Stimulated activated CD4-positive, alpha-beta T cell treated with anti-CD3 and anti-CD28 coated beads, Interleukin-15, amount 100 ng/mL, for 24 hours (primary cell): Measurements from ENCODE around the gene TRIM29.

Experiments used
- DNase-seq: peaks from one replicate; pipeline ENCODE4 v3.0.0-alpha.2; 2020

TRIM29 gene

DNA sequence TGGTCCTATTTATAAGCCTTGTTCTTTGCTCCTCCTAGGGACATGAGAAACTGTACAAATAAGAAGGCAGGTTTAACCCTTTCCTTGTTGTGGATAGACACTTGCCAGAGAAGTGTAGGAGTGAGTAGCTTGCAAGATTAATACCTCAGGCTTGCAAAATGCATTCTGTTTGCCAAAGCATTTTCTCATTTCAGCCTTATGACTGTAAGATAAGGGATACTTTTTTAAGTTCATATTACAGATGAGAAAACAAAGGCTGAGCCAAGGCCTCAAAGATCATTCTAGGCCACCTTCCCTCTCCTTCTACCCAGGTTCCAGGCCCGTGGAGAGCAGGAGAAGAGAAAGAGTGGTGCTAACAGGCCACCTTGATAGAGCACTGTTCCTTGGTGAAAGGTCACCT is 46.8 kb downstream of the TRIM29 start:
- DNase-seq = no peak

DNA sequence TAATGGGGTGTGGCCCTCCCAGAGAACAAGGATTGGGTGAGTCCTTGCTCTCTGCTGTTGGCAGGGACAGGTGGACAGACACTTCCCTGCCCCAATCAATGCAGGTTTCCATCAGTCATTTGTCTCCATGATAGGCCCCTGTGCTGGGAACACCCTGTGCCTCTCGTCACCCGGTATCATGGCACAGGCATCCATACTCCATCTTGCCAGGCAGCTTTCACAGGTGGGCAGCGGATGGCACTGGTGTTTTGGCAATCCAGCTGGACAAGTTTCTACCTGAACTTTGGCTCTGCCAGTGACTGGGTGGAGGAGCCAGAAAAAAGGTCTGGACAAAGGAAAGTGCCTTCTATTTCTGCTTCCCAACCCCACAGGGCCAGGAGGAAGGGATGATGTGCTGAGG is 47.5 kb downstream of the TRIM29 start:
- no peak for DNase-seq

DNA sequence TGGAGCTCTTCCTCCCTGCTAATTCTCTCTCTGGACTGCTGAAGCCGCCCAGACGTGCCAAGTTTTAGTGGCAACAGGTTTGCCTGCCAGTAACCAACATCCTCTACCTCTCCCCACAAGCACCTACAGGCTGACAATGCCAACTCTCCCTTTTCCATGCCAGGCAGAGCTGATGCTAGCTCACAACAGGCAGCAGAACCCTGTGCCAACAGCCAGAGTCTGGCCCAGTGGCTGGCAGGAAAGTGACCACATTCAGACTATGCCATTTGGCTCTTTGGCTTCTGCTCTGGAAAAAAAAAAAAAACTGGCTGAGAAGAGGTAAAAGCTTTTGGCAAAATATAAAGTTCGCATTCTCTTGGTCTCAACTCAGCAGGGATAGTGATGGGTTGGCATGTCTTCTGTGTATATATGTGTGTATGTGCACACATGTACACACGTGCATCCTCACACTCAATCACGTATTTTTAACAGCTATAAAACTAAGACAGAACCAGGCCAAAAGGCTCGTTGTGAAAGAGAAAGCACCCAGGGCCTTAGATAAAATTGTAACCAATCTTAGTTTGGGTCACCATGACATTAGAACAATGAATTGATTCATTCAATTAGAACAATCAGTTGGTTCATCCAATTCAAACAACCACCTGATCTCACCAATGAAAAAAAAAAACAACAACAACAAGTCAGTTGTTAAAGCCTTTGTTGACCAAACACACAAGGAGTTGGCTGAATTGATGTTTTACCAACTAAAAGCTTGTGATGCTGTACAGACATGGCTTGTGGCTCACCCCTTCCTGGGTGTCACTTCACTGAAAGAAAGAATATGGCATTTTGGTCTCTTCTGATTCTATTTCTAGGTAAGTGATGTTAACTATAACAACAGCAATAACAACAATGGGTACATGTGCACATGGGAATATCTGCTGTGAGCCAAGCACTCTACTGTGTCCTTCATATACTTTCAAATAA is 48.6 kb downstream of the TRIM29 start:
- no peak for DNase-seq

DNA sequence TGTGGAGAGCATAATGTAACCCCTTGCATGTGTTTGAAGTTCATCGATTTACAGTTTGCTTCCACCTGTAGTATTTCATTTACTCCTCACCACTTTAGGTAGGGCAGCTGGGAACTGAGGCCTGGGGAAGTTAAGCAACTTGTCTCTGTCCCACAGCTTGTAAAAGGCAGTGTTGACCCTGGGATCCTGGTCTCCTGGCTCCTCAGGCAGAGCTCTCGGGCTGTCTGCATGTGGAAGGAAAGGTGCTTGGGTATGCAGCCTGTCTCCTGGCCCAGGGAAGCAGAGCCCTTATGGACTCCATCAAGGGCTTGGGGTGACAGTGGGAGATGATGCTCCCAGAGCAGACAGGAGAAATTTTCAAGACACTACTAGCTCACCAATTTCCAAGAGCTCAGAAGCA is 49.9 kb downstream of the TRIM29 start:
- no peak for DNase-seq

DNA sequence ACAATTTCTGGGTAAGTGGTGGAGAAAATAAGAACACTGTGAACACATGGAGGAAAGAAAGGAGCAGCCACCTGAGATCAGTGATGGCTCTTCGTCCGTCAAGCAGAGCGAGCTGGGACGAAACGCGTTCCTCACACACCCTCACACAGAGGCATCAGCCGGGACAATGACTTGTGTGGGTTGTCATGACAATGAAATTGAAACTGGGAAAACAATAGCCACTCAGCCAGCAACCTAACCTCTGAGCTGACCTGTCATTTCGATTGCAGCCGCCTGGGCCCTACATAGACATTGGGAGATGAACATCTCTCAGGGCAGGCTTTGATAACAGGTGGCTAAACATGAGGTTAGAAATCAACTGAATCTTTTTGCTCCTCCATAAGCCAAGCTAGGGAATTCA is 51.3 kb downstream of the TRIM29 start:
- no peak for DNase-seq

DNA sequence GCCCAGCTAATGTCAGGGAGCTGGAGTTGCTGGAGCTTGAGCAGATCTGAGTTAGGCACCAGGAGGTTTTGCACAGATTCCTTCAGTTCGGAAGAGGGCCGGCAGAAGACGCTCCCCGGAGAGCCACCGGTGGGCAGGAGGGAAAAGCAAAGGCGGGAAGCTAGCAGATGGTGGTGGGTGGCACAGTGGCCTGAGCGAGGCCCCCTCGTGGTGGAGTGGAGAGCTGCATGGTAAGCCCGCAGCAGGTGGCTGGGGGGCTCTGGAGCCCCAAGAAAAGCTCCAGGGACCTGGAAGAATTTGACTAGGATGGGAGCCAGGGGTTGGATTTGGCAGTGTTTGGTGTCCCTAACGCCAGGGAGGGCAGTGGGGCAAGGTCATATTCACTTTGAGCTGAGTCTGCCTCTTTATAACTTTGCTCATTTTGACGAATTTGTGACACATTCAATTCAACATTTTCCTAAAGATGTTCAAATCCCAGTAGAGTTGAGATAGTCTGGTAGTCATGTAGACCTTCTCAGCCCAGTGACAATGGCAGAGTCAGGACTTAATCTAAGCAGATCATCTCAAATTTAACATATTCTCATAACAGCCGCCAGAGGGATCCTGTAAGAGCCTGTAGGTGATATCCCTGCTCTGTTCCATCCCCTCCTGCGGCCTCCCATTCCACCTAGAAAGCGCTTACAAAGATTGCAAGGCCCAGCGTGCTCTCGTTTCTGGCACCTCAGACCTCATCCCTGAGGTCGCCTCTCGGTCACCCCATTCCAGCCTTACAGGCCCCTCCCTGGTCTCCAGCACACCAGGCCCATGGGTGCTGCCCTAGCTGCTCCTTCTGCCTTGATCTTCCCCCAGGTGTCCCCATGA is 57.9 kb downstream of the TRIM29 start:
- peak; percentile 39 for DNase-seq

DNA sequence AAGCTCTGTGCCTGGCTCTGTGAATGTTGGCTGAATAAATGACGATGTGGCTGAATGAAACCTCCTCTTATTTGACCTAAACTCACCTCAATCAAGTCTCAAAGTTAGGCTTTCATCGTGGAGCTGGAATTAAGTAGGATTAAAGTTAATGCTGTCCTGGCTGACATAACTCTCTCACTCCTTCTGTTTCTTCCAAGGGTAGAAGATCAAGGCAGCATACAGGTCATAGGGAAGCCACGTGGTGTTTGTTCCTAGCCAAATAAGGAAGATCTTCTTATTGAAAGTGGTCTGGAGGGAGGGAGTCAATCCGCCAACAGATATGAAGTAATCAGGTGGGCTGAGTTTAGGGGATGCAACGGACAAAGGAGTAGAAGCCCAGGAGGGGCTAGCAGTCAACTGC is 59.5 kb downstream of the TRIM29 start:
- DNase-seq = no peak

DNA sequence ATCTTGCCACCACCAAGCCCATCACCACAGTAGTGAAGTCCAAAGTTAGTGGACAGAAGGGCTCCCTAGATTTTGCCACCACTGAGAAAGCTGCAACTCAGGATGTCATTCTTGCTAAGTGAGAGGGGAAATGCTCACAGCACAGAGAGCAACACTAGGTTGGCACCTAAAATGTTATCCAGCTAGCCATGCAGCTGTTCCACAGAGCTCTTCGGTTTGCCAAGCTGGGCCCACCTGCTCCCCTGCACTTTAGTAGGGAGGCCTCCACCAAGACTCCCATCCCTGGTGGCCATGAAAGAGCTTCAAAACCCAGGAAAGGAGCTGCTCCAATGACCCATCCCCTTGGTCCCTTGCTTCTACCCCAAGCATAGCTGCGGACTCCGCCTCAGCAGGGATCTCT is 63.8 kb downstream of the TRIM29 start:
- no peak for DNase-seq

DNA sequence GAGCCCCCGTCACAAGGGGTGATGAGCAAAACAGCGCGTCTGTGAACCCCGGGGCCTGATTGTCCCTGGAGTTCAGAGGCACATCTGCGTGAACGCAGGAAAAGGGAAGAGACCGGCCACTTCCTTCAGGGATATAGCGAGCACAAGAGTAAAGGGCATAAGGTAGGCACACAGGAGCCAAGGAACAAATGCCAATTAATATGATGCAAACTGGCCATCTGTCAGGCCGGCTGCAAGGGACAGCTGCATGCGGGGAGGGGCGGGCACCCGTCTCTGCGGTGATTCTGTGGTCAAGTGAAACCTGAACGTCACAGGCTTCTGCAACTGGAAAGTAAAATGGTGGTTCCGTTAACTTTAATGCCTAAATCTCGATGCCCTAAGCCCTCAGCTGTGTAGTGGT is 64.7 kb downstream of the TRIM29 start:
- DNase-seq = no peak

DNA sequence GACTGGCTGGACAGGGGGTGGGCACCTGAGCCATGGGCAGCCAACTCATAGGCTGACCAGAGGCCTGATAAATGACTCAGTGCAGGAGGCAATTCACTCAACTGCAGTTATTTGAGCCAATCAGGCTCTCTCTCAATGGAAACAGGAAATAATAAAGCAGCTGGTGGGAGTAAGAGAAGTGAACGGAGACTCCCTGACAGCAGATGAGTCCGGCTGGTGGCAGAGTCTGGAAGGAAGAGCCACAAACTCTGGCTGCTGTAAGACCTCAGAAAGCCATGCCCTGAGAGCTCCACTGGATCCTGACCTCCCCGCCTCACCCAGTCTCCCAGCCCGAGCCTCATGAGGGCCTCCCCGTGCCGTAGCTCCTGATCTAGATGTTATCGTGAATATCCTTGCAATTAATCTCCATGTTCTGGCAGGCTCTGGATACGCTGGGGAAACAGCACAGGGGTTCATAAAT is 69.8 kb downstream of the TRIM29 start:
- no peak for DNase-seq

DNA sequence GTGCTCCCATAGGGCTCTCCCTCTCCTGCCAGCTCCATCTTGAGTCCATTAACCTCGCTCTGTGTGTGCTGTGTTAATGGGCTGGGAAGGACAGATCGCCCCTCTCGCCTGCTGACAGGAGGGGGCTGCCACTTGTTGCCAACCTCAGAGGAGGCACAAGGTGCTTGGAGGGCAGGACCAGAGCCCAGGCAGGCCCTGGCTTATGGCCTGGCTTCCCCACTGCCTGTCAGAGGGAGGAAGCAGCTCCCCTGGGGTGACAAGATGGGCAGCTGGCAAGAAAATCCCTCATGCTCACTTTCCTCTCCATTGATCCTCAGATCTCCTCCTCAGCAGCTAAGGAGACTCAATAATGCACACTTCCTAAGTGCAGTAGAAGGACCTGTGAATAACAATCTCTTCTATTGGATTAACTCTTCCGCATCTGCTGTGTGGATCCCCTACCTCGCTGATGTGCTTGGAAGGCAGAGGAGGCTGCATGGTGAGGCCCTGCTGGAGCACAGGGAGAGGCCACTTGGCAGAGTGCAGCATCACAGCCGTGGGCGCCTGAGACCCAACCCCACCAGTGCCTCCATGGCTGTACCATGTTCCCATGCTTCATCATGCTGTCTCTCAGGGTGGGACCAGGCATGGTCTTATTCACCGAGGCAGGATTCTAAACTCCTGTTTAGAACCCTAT is 70.3 kb downstream of the TRIM29 start:
- no peak for DNase-seq

DNA sequence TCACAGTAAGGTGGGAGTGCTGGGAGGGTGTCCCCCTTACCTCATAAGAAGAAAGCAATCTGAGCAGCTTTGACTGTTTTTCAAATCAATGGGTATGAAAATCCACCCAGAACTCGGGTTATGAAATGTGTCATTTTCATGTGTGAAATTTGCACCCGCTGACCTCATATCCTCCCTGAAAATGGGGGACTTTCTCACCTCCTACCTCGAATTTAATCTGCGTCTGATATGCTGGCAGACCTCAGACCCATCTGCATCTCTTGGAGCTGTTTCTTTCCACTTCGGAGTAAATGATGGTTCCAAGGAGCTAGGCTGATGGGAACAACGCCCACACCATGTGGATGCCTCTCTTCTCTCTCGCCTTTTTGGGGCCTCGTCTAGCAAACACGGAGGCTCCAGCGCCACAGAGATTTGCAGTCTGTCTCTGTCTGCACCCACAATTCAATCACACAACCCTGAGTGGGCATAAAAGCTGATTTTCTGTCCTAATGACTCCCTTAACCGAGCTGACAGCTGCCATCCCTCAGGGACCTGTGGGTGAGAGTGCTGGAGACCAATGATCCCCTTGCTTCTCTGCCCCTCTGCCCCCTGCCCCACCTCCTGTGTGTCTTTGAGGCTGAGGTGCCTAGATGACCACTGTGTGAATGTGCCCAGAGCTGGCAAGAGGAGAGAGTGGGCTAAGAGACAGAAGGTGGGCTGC is 71.0 kb downstream of the TRIM29 start:
- no peak for DNase-seq

DNA sequence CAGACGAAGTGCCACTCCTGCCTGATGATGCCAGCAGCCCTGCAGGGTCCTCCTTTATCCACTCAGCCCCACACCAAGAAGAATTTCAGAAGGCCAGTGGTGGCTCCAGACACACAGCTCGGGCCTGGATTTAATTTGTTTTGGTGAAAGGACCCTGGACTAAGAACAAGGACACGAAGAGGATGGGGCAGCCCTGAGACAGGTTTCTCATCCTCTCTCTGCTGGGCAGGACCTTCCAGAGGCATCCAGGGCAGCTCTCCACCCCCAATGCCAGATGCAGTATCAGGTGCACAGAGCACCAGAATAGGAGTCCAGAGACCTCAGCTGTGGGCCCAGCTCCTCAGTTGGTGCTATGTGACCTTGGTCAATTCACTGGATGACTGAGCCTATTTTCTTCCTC is 72.0 kb downstream of the TRIM29 start:
- no peak for DNase-seq

DNA sequence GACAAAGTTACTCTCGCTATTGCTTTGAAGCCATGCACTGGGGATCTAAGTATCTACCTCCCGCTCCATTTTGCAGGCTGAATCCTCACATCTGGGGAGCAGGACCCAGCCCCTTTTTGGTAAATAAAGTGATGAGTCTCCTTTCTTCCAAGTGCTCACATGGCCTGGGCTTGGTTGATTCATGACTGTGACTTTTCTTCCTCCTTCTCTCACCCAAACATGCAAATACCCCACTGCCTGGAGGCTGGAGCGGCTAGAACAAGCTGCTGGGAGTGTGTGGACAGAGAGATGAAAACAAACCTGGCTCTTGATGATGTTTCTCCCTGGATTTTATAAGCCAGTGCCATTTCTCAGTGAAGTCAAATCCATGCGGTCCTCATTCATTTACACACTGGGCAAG is 72.7 kb downstream of the TRIM29 start:
- DNase-seq = no peak

DNA sequence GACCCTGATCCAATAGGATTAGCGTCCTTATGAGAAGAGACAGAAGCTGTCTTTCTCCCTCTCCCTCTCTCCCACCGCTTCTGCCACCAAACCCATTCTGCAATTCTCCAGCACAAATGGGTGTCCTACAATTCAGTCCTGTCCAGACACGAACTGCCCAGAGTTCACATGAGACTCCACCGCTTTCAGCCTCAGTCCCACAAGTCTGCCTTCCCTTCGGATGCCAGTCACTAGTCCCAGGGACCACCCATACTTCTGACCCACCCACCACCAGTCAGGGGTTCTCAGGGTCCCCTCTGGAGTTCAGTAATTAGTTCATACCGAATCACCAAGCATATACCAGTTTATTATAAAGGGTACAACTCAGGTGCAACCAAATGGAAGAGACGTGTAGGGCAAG is 73.6 kb downstream of the TRIM29 start:
- no peak for DNase-seq

DNA sequence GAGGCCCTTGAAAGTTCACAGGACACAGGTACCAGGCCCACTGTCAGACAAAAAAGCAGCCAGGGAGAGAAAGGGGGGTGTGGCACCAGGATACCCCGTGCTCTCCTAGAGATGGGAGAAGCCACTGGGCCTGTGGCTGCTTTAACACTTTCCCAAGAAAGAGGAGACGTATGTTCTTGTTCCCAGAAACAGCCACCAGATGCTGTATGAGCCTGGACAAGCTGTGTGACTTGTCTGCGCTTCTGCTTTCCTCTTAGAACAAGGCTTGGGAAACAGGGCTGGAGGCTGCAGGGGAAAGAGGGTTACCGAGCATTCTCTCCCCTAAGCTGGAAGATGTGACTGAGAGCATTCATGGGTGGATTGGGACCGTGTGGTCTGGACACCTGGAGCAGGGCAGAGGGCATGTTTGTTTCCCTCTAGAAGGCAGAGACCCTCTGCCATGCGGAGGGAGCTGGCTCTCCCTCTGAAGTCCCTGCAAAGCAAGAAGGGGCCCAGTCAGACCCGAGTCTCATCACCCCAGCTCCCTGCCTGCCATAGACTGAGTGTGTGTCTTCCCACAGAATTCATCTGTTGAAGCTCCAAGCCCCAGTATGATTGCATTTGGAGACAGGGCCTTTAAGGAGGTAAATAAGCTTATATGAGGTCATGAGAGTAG is 74.1 kb downstream of the TRIM29 start:
- no peak for DNase-seq

DNA sequence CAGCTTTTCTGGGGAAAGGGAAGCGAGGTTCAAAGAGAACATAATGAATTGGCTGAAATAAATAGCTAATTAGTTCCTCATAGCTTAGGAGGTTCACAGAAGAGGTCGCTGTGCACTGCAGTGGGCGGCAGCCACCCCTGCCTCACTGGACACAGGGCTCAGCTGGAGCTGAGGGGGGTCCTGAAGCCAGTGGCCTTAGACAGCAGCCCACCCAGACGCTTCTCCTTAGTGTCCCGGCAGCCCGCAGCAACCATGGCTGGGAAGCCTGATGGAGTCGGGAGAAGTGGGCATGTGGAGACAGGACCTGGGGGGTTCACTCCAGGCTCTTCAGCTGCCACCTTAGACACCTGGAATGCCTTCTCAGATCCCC is 75.4 kb downstream of the TRIM29 start:
- DNase-seq = no peak

DNA sequence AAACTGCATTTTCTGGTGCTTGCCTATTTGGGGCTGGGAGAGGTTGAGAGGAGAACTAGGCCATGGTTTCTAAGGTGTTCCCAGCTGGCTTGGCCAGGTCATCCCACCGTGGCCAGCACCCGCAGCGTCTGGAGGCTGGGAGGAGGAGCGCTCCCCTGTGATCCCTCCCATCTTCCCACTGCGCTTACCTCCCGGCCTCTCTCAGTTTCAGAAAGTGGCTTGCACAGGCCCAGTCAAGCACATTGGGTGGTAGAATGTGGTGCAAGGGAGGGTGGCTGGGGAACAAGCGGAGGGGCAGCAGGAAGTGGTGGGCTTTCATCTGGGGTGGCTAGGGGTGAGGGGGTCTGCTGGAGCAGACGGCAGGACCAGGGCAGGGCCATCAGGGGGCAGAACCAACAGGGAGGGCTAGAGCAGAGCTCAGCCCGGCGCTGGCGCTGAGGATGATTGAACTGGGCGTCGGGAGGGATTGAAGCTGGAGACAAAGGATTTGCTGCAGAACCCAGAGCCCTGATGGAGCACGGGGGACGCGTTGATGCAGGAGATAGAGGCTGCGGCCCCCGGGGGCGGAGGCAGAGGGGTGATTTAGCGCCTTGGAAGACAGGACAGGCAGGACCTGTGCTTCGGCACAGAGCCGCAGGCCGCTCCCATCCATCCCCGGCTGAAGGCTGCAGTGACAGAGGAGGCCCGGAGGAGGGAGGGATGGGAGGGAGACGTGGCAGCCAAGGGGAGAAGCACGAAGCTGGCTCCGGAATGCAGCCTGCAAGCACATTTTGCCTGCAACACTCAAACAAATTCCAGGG is 76.0 kb downstream of the TRIM29 start:
- no peak for DNase-seq
